Posterior cingulate gyrus (tissue), 11 donors: ENCODE data around the gene EDNRA.

Experiments
- DNase-seq, 10 donors: peaks; one replicate each; pipeline versions ENCODE4 v3.0.0 to v3.0.0-alpha.2; 2020 to 2021; ENCODE audit warnings: mixed read lengths in 3 of 10
- intact Hi-C: fragments of 100-400 bp; cut with DNase I; formaldehyde crosslinking; loops from one replicate; pipeline ENCODE4 v1.15.1; 2023

EDNRA gene

GRCh38 chr4:147582386-147583060, 101.6 kb downstream of the EDNRA start:
- intact Hi-C loops, result no loop called here
- no peak for DNase-seq

DNA sequence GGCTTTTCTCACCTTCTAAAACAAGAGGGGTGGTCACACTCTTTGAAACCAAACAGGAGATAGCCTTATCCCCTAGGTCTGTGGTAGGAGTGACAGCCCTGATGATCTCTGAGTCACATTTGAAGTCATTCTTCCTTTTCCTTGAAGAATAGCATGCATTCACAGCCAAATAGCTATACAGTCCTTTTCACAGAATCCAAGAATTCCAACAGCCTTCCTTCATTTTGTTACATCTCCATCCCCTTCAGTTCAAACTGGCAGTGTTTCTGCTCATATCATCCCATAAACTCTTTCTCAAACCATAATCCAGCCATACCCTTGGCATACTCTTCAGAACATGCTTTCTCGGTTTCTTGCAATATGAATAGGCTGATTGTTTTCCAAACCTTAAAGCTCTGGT, 103.0 kb downstream of the EDNRA start:
- no peak for DNase-seq
- intact Hi-C loops, result no loop called here

- intact Hi-C loops, result no loop called here
- DNase-seq, result no peak
Measured at GRCh38 chr4:147586032-147586431, 105.1 kb downstream of the EDNRA start.

DNA sequence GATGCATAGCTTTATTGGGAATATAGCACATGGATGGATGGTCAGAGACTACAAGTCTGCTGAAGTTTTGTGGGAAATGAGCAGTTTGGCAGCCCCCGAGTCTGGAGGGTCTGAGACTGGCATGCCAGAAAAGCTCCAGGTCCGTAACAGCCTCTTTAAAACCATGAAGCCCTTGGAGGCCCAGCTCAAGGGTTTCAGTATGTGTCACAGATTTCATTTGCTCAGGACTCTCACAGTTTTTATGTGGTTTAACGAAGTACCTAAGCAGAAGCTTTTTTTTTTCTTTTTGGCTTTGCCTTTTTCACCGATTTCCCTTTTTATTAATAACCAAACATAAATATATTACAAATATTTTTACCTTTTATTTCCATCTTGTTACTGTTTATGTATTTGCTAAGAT, 105.7 kb downstream of the EDNRA start:
- DNase-seq, result no peak
- intact Hi-C loops, result no loop called here

GRCh38 chr4:147587041-147587440, 106.1 kb downstream of the EDNRA start:
- intact Hi-C loops, result no loop called here
- no peak for DNase-seq

DNA sequence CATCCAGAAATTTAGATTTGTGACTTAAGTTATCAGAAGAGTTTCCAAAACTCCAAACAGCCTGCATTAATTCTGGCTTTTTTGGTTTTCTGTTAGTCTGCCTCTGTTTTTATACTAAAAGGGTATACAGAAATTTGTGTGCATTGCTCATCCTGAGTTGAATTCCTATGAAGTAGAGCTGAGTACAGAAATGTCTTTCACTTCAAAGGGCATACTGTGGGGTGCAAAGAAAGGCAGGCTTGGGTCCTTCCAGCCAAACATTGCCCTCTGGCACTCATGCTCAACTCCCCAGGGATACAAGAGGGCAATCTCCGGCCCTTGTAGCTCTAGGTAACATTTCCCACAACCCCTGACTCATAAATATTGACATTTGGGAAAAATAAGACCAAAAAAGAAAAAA, 108.7 kb downstream of the EDNRA start:
- intact Hi-C loops, result loop anchor here (2.0 kb wide), 1 partner anchor 71 kb away; no protein-coding TSS in a partner anchor
- peak in 1 of 10 donors; percentile 11 for DNase-seq

DNA sequence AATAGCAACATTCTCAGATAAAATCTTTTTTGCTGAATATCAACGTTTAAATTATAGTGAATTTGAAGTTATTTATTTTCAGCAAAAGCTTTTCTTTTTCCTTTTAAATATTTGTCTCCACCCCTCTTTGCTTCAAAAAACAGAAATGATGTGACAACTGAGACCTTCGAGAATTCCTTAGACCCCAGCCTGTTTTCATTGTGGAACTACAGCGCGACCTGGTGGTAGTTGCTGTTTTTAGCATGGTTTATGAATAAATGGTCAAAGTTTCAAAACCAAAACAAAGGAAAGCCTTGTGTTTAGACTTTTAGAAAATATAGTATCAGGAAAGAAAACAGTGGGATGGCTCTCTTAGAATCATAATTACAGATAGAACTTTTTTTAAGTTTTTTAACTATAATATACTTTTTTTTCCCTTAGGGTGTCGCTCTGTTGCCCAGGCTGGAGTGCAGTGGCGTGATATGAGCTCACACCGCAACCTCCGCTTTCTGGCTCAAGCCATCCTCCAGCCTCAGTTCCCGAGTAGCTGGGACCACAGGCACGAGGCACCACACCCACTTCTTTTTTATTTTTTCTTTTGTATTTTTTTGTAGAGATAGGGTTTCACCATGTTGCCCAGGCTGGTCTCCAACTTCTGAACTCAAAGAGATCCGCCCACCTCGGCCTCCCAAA, 109.5 kb downstream of the EDNRA start:
- intact Hi-C loops, result loop anchor here (1.0 to 10.0 kb wide), 4 partner anchors 274 to 493 kb away; no protein-coding TSS in a partner anchor
- DNase-seq, result peak in 9 of 10 donors; percentile 15 to 93 (median 75)

DNA sequence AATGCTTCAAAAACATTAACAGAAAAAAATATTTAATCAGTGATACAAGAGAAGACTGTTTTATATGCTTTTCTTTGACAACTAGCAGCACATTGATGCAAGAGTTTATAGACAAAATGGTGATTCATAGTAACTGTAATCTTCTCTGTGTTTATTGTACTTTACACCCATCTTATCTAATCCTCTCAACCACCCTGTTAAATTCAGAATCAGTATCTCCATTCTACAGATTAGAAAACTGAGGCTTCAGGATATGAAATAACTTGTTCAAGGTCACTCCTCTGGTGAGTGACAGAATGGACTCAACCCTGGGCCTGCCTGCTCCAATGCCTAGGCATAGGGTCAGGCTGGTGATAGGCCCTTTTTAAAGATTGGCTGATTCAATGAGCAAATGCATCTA, 110.2 kb downstream of the EDNRA start:
- DNase-seq, result no peak
- intact Hi-C loops, result loop anchor here (5.0 to 10.0 kb wide), 3 partner anchors 274 to 494 kb away; no protein-coding TSS in a partner anchor

DNA sequence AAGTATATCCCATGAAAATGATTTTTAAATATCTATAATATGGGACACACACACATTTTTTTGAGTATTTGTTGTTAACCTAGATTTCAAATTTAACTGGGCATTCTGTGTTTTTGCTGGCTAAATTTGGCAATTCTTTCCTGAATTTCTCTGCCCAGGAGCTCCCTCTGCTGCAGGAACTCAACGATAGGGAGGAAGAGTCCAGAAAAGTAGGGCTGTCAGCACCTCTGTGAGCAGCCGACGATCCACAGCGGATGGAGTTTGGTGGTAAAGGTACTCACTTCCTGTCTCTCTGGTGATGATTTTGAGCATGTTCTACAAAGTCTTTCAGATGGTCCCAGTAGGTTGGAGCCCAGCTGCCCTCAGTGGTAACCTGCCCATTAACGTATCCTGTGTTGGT, 113.2 kb downstream of the EDNRA start:
- no peak for DNase-seq
- intact Hi-C loops, result loop anchor here (5.0 to 10.0 kb wide), 3 partner anchors 271 to 497 kb away; no protein-coding TSS in a partner anchor
